ENCODE results near the gene TTLL8.

GRCh38 chr22:50046481-50047245 is 11.4 kb downstream of the TTLL8 start:
- TF ChIP-seq CTCF (IDR thresholded peaks at IDR 0.05; ENCODE audit: low read length) (no peak), EZH2 (IDR thresholded peaks at IDR 0.05; ENCODE audit: borderline replicate concordance, low read length) (no peak)

All from OCI-LY1 (cell line).